Activated CD8-positive, alpha-beta memory T cell treated with anti-CD3 and anti-CD28 coated beads for 24 hours (primary cell): ENCODE results near the gene ZNF662.
"Not testable (repeated sequence)": the region's sequence is repeated elsewhere in the genome, so short reads cannot be mapped to it uniquely, and the experiment has no call there.

Experiments used
- DNase-seq: peaks from one replicate; pipeline ENCODE4 v3.0.0-alpha.2; 2020

The ZNF662 gene

DNA sequence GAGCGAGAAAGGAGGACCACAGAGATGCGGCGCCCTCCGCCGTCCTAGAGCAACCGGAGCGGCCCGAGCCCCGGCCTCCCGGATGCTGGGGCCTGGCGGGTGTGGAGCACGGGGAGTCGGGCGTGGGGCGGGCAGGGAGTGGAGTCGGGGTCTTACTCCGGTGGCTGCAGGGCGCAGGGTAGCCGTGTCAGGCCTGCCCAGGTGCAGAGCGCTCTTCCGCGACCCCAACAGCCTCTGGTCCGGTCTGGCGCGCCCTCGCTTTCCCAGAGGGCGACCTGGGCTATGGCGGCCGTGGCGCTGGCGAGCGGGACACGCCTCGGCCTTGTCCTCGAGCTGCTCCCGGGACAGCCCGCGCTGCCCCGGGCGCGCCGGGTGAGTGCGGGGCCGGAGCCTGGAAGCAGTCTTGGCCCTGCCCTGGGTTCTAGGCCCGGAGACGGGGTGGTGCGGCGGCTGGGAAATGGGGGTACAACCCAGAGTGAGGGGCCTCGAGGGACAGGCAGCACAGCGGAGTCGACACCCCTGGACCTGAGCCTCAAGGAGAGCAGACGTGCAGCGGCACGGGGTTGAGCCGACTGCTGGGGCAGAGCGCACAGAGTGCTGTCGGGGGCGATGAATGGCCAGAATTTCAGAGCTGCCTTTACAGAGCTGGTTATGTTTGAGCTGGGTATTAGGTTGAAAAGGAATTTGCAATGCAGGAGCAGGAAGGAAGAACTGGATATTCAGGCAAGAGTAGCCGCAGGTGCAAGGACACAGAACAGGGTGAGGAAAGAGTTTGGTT is at the start of gene ZNF662:
Gene ZNF662, plus strand, starts transcription at position 73 of the 778 bp plus-strand sequence. CDS start 1,973 bp downstream, outside the sequence.
- peak; percentile 81 for DNase-seq

DNA sequence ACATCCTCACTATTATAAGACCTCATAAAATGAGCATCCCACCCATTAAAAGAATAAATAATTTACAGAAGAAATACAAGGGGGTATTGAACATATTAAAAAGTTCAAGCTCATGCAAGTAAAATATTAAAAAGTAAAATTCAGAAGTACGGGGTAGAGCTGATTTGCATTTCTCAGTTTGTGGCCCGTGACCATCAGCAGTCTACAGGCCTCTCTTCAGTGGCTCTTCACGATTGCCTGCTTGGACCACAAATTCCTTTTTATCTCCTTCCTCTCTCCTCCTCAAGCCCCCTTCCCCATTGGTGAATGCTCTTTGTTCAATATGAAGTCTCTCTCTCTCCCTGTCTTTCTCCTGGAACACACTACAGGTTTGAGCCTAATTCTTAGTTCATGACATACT is 49.4 kb upstream of the ZNF662 start:
- DNase-seq: no peak

DNA sequence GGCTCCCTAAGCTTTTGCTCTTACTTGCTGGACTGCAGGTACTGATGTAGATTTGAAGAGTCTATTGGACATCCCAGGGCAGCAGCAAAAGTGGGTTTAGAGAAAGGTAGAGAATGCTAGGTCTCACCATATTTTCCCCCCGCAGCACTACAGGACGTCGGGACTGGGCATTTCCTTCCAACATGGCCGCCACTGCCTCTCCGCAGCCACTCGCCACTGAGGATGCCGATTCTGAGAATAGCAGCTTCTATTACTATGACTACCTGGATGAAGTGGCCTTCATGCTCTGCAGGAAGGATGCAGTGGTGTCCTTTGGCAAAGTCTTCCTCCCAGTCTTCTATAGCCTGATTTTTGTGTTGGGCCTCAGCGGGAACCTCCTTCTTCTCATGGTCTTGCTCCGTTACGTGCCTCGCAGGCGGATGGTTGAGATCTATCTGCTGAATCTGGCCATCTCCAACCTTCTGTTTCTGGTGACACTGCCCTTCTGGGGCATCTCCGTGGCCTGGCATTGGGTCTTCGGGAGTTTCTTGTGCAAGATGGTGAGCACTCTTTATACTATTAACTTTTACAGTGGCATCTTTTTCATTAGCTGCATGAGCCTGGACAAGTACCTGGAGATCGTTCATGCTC is 41.5 kb upstream of the ZNF662 start:
- no peak for DNase-seq

DNA sequence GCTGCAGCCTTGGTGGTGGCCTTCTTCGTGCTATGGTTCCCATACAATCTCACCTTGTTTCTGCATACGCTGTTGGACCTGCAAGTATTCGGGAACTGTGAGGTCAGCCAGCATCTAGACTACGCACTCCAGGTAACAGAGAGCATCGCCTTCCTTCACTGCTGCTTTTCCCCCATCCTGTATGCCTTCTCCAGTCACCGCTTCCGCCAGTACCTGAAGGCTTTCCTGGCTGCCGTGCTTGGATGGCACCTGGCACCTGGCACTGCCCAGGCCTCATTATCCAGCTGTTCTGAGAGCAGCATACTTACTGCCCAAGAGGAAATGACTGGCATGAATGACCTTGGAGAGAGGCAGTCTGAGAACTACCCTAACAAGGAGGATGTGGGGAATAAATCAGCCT is 40.7 kb upstream of the ZNF662 start:
- no peak for DNase-seq

DNA sequence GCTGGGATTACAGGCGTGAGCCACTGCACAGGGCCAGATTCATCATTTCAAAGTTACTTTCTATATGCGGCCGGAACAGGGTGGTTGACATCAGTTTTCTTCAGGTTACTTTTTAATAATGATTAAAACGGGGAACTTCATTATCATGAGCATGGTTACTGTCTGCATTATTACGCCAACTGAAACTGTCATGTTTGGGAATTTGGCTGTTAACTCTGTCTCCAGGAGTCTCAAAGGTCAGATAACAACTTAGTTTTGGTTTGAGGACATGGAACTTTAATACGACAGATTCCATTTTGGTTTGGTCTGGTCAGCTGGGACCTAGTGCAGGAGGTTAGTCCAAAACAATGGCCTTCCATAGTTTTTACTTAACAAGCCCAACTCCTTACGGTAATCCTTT is 38.8 kb upstream of the ZNF662 start:
- no peak for DNase-seq

DNA sequence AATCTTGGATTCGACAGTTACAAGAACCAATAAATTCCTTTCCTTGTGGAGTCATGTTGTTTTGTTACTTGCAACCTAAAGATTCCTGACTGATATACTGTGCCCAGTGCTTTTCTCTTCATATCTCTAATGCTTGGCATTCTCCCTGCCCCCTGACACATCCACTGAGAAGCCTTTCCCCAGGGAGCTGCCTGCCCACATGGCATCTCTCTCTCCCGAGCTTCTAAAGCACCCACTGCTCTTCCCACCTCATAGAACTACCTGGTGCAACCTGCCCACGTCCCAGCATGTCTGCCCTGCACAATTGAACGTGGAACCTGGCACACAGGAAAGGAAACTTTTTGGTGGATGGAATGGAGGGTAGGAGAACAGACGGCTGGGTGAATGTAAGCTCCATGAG is 37.1 kb upstream of the ZNF662 start:
- no peak for DNase-seq

DNA sequence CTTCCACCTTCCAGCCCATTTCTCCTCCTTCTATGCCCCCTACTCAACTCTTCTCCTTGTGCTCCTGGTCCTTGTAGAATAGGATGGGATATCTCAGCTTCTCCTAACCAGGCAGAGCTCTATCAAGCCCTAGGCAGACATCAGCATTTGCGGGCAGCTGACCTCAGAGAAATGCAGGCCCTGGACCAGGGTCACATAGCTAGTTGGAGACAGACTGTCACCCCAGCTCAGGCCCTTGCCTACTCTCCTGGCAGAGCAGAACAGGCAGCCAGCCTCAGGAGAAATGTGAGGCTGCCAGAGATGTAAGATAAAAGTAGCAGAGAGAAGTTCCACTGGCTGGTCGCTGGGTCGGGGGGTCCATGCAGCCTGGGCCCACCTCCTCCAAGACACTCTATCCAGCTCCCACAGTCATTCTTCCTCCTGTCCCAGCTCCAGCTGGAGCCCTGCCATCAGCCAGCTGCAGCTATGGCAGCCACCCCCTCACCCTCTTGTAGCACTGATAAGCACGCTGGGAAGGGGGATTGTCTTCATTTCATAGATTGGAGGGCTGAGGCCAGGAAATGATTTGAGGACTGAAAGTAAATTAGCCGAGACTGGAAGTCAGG is 34.2 kb upstream of the ZNF662 start:
- DNase-seq: no peak

DNA sequence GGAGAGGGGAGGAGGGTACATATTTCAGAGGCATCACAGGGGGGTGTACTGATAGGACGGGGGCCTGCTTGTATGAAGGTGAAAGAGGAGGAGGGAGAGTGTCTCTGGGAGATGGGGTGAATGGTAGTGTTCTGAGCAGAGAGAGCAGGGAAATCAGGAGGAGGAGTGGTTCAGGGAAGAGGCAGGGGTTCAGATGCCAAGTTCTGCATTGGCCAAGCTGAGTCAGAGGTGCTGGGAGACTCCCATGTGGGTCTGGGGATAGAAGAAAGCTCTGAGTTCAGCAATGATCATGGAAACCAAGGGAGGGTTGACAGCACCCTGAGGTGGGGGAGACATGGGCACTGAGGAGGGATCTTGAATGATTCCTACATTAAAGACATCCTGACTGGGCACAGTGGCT is 33.2 kb upstream of the ZNF662 start:
- no peak for DNase-seq

DNA sequence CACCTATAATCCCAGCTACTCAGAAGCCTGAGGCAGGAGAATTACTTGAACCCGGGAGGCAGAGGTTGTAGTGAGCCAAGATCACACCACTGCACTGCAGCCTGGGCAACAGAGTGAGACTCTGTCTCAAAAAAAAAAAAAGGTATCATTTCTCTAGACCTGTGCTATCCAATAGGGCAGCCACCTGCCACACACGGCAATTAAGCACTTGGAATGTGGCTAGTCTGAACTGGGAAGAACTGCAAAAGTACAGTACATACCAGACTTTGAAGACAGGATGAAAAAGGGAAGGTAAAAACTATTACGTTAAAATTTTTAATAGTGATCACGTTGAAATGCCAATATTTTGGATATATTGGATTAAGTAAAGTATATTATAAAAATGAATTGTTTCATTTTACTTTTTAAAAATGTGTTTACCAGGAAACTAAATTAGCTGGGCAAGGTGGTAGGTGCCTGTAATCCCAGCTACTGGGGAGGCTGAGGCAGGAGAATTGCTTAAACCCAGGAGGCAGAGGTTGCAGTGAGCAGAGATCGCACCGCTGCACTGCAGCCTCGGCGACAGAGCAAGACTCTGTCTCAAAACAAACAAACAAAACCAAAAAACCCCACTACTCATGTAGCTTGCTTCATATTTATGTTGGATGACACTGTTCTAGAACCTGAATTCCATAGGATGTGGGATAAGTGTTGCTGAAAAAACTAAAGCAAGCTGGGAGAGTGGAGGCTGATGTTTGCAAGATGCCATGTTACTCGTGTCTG is 32.5 kb upstream of the ZNF662 start:
- DNase-seq: no peak

DNA sequence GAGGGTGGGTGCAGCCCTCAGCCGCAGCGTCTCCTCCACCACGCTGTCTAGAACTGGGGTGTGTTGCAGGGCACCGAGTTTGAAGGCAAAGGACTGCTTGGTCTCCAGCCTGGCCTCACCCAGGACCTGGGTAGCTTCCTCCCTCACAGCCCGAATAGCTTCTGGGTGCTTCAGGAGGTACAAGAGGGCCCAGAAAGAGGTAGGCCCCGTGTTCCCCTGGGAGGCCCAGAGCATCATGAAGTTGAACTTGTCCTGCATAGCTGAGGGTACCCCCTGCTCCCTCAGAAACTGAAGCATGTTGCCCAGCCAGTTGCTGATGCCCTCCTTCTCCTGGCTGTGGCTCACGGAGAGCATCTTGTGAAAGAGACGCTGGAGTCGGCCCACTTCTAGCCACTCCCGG is 31.2 kb upstream of the ZNF662 start:
- DNase-seq: no peak

DNA sequence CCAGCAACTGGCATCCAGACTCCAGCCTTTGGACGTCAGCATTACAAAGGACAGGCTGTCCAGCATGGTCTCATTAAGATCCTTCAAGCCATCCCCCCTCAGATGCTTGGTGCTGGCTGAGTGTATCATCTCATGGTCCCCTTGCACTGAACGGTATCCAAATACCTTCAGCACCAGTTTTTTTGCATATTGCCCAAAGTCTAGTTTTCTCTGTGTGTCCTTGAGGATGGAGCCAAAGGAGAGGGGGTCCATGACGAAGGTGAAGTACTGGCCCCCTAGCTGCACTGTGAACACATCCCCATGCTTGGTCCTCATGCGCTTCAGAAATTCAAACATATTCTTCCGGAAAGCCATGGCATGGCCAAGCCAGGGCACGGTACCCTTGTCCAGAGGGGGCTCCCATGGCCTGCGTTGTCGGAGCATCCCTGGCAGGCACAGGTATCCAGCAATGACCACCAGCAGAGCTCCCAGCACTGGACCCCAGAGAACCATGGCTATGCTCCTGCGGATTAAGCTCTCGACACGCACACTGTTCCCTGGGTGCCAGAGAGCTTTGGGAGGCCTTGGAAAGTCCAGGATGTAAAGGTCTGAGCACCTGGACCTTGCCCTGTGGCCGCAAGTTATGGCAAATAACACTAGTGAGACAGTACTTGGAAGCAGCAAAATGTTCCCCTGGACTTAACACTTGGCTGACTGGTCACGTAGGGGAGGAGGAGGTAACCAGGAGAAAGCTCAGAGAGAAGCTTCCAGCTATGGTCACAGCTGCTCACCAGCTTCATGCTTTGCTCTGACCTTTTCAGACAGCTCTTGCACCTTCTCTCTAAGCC is 30.4 kb upstream of the ZNF662 start, which contains the start of gene CYP8B1:
Gene CYP8B1, minus strand, starts transcription at position 555 of the 827 bp plus-strand sequence. Its CDS starts 63 bp downstream, at position 492.
- DNase-seq: no peak

DNA sequence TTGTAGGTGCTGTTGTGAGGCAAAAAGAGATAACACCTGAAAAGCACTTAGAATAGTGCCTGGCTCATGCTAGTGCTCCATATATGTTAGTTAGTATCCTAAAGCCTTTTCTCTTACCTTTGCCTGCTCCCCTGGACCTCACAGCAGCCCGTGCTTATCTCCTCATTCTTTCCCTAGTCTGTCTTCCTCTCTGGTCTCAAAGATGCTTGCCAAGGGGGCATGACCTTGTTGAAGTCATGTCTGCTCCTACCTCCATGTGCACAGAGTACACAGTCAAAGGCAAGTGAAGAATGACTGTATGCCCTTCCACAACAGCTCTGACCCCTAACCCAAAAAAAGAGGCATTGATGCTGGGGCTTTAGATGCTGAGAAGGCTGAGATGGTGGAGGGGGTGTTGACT is 29.5 kb upstream of the ZNF662 start:
- no peak for DNase-seq

DNA sequence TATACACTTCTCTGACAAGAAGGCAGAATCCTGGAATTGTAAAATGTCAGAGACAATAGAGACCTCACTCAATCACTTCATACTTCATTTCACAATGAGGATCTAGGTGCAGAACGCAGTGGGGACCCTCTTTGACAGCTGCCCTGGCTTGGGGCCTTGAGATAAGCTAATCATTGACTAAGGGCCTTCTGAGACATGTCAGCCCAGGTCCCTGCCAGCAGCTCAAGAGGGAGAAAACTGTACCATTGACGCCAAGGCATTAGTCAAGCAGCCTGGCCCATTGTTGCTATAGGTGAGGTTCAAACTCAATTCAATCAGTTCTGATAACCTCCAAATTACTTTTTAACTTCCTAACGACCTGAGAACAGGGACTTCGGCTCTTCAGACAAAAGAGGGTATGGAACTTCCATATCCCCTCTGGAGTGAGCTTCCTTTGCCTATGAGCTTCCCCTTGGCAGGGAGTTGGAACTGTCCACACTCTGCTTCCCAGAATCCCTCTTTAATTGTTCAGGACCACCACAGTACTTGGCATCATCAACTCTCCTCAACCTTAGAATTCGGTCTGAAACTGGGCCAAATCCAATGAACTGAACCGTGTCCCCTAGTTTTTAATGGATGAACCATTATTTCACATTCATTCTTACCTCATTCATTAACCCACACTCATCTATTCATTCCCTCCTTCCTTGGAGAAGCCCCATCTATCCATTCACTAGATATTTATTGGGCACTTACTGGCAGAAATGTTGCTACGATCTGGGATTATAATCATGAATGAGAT is 28.8 kb upstream of the ZNF662 start:
- no peak for DNase-seq

DNA sequence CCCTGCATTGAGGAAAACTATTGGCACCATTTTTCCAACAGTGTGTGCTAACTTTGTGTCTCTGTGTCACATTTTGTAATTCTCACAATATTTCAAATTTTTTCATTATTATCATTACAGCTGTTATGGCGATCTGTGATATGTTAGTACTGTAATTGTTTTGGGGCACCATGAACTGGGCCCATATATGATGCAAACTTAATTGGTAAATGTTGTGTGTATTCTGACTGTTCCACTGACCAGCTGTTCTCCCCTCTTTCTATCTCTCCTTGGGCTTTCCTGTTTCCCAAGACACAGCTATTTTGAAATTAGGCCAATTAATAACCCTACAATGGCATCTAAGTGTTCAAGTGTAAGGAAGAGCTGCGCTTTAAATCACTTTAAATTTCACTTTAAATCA is 28.1 kb upstream of the ZNF662 start:
- DNase-seq: no peak

DNA sequence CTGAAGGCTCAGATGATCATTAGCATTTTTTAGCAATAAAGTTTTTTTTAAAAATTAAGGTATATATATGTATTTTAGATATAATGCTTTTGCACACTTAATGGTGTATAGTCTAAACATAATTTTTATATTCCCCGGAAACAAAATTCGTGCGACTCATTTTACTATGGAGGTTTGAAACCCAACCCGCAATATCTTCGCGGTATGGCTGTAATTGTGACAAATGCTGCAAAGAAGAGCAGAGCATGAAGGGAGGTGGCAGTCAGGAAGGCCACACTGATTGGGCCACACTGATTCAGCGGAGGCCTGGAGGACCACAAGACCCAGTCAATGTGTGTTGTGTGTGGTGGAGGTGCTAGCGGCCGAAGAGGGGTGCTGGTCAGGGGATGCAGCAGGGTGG is 25.8 kb upstream of the ZNF662 start:
- DNase-seq: no peak

DNA sequence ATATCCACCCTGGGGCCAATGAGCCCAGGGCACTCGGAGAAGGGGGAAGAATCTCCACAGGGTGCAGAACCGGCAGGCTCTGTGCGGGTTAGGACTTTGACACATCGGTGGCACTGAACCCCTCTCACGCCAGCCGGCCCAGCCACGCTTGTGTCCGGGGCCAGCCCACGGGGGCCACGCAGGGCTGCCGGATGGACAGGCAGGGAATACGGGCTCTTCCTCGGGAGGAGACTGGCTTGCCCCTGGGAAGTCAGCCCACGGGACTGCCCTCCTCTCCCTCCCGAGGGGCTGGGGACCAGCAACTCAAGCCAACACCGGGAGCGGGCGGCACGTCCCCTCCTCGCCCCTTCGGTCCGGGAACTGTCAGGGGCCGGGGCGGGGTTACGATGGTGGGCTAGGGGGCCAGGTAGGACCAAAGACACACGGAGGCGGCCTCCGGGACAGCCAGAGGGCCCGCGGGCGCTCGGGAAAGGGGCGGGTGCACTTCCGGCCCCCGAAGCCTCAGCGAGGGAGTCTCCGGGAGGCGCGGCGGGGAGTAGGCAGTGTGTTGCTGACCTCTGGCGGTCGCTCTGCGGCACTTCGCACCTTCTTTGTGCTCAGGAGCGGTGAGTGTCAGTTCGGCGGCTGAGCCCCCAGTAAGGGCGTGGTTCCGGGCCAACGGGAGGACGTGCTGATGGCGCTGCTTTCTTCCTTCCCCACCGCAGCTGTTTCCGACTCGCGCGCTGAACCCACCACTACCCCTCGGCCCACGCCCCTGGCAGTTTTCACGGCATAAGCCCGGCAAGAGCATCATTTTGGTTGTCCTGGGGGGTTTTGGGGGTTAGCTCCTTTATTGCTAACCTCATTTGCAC is 25.1 kb upstream of the ZNF662 start:
- DNase-seq: peak; percentile 92

DNA sequence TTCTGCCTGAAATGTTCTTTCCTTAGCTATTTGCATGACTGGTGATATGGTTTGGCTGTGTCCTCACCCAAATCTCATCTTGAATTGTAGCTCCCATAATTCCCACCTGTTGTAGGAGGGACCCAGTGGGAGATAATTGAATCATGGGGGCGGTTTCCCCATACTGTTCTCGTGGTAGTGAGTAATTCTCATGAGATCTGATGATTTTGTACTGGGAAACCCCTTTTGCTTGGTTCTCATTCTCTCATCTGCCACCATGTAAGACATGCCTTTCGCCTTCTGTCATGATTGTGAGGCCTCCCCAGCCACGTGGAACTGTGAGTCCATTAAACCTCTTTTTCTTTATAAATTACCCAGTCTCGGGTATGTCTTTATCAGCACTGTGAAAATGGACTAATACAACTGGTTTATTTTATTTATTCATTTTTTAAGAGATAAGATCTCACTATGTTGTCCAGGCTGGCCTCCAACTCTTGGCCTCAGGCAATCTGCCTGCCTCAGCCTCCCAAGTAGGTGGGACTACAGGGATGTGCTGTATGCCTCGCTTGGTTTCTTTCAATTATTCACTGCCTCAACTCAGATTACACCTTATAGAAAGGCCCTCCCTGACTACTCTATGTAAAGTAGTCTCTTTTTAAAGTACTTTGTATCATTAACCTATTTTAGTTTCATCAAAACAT is 22.6 kb upstream of the ZNF662 start:
- not testable (repeated sequence) for DNase-seq

DNA sequence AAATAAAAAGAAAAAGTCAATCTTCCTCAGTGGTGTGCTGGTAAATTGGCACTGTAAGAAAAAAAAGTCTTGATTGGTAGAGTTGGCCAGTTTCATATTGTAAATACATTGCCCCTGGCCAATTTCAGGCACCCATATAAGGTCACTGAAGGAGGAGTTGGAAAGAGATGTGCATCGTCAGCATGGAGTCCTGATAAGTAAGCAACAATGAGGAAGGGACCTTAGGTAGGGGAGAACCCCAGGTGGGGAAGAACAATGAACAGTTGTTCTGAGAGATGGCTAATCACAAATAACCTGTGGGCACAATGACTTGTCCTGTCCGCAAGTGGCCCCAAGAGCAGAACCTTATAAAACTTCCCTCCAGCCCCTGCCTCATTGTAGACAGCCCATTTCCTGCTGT is 21.6 kb upstream of the ZNF662 start:
- DNase-seq: no peak

DNA sequence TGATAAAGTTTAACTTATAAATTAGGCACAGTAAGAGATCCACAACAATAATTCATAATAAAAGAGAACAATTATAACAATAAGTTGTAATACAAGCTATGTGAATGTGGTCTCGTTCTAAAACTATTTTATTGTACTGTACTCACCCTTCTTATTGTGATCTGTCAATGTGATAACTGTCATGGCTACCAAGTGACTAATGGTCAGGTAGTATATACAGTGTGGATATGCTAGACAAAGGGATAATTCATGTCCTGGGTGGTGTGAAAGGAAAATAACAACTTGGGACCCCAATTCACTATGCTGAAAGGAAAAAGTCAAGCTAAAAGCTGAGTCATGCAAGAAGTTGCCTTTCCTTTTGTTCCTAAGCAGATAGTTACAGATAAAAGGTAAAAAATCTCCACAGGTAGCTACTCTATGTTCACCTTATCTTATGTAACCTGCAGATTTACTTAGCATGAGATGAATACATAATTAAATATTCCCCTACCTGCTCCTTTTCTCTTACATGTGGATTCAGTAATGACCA is 19.6 kb upstream of the ZNF662 start:
- DNase-seq: no peak

DNA sequence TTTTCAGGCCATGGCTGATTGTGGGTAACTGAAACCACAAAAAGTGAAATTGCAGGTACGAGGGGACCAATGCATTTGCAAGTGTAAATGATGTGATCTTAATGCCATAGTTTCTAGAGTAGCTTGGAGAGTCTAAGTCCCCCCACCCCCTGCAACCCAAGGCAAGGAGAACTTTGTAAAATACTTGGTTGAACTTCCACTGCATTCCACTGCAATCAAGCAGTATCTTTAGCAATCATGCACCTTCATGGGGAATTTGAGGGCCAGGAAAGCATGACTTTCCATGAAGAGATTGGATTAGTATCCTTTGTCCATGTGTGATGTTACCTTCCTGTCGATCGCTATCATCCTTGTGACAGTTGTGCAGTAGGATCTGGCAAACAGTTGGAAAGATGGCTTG is 18.9 kb upstream of the ZNF662 start:
- no peak for DNase-seq
